Measurements from ENCODE around the gene MAML1.
"Not testable (repeated sequence)": the region's sequence is repeated elsewhere in the genome, so short reads cannot be mapped to it uniquely, and the experiment has no call there.

MAML1 gene

DNA sequence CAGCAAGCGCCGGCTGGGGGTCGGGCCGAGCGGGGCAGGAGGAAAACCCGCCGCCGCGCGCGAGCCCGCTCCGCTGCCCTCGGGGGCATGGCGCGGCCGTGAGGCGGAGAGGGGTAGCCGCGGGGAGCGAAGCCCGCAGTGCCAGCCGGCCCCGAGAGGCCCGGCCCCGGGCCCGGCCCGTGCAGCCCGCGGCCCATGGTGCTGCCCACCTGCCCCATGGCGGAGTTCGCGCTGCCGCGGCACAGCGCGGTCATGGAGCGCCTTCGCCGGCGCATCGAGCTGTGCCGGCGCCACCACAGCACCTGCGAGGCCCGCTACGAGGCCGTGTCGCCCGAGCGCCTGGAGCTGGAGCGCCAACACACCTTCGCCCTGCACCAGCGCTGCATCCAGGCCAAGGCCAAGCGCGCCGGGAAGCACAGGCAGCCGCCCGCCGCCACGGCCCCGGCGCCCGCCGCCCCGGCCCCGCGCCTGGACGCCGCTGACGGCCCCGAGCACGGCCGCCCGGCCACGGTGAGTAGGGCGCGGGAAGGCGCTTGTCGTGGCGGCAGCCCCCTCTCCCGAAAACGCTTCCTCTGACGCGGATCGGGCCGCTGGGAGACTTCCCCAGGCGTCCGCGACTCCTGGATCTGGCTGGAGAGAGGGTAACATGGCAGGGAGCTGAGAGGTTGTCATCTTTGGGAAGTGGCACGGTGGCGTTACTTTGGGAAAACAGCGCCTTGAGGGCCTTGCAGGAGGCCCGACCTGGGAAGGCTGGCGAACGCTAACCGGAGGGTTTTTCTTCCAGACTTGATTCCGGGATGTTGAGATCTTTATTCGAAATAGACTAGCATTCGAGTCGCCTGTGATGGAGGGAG is 523 bp downstream of the MAML1 start:
- DNase-seq (ENCODE audit: low read depth), result peak; percentile 30
- TF ChIP-seq, protein P1, sequence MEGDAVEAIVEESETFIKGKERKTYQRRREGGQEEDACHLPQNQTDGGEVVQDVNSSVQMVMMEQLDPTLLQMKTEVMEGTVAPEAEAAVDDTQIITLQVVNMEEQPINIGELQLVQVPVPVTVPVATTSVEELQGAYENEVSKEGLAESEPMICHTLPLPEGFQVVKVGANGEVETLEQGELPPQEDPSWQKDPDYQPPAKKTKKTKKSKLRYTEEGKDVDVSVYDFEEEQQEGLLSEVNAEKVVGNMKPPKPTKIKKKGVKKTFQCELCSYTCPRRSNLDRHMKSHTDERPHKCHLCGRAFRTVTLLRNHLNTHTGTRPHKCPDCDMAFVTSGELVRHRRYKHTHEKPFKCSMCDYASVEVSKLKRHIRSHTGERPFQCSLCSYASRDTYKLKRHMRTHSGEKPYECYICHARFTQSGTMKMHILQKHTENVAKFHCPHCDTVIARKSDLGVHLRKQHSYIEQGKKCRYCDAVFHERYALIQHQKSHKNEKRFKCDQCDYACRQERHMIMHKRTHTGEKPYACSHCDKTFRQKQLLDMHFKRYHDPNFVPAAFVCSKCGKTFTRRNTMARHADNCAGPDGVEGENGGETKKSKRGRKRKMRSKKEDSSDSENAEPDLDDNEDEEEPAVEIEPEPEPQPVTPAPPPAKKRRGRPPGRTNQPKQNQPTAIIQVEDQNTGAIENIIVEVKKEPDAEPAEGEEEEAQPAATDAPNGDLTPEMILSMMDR (conservative IDR thresholded peaks at IDR 0.05; ENCODE audit: control insufficient read depth, insufficient read depth, low read depth, low read length), result no peak
- peak overlapping the region; percentile 67 for H3K4me3 ChIP-seq (ENCODE audit: control insufficient read depth, low read depth, low read length)

DNA sequence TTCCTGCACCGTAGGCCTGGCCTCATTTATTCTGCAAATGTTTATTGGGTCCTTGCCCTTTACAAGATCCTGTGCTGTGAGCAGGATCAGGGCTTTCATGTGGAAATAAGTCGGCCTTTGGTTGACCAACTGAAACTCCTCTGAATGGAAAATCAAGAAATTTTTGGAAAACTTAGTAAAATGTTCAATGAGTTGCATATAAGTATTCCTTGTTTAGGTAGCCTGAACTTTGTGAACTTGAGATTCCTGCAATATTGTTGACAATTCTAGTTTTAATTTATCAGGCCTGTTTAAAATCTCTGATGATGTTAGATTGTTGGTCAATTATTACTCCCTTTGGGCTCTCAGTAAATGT is 1.1 kb downstream of the MAML1 start:
- peak overlapping the region; percentile 67 for H3K4me3 ChIP-seq (ENCODE audit: control insufficient read depth, low read depth, low read length)
- TF ChIP-seq, protein P1 (conservative IDR thresholded peaks at IDR 0.05; ENCODE audit: control insufficient read depth, insufficient read depth, low read depth, low read length), result no peak
- no peak for DNase-seq (ENCODE audit: low read depth)

DNA sequence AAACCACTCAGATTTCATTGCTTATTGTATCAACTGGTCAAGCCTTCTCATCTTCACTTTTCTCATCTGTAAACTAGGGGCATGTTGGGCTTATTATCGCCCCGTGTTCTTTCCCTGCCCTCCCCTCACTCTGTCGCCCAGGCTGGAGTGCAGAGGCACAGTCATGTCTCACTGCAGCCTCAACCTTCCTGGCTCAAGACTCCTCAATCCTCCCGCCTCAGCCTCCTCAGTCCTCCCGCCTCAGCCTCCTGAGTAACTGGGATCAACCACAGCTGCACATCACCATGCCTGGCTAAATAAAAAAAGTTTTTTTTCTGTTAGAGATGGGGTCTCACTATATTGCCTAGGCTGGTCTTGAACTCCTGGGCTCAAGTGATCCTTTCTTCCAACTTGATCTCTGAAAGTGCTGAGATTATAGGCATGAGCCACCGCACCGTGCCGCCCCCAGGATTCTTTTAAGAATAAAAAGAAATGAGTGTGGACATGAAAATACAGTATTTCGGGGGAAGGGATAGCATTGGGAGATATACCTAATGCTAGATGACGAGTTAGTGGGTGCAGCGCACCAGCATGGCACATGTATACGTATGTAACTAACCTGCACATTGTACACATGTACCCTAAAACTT is 2.0 kb downstream of the MAML1 start:
- no peak for DNase-seq (ENCODE audit: low read depth)
- H3K4me3 ChIP-seq (ENCODE audit: control insufficient read depth, low read depth, low read length), result peak overlapping the region; percentile 67

DNA sequence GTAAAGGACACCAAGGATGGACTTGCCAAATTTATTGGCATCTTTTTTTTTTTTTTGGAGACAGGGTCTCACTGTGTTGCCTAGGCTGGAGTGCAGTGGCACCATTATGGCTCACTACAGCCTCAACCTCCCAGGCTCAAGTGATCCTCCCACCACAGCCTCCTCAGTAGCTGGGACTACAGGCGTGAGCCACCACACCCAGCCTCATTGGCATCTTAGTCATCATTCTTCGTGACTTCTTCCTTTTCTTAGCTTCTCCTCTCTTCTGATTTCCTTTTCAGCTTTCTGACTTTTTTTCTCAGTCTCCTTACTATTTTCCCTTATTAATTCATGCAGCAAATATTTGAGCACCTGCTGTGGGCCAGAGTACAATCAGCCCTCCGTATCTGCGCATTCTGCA is 6.1 kb downstream of the MAML1 start:
- no peak overlapping the region for H3K4me3 ChIP-seq (ENCODE audit: control insufficient read depth, low read depth, low read length)
- TF ChIP-seq, protein P1 (conservative IDR thresholded peaks at IDR 0.05; ENCODE audit: control insufficient read depth, insufficient read depth, low read depth, low read length), result no peak
- no peak for DNase-seq (ENCODE audit: low read depth)

More for the DNA sequence above, 2.0 kb downstream of the MAML1 start:
- TF ChIP-seq, protein P1 (conservative IDR thresholded peaks at IDR 0.05; ENCODE audit: control insufficient read depth, insufficient read depth, low read depth, low read length), result no peak

DNA sequence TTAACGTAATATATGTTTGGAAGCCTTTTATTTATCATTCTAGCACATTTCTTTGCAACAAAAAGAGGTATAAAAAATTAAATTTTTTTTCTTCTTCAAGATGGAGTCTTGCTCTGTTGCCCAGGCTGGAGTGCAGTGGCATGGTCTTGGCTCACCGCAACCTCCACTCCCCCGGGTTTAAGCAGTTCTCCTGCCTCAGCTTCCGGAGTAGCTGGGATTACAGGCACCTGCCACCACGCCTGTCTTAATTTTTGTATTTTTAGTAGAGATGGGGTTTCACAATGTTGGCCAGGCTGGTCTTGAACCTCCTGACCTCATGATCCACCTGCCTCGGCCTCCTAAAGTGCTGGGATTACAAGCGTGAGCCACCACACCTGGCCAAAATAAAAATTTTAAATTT is 11.5 kb downstream of the MAML1 start:
- DNase-seq (ENCODE audit: low read depth); H3K4me3 ChIP-seq (ENCODE audit: control insufficient read depth, low read depth, low read length): not testable (repeated sequence)

DNA sequence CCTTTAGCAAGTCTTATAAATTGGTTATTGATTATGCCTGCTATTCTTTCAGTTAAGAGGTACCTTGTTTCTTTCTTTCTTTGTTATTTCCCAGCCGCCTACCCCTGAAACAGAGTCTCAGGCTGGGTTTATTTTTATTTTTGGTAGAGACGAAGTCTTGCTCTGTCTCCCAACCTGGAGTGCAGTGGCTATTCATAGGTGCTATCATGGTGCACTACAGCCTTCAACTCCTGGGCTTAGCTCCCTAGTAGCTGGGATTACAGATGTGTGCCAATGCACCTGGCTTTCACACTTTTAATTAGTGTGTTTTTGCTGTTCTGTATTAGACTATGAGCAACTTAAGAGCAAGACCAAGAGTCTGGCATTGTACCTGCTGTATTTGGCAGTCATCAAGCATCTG is 14.2 kb downstream of the MAML1 start:
- no peak overlapping the region for H3K4me3 ChIP-seq (ENCODE audit: control insufficient read depth, low read depth, low read length)
- TF ChIP-seq, protein P1 (conservative IDR thresholded peaks at IDR 0.05; ENCODE audit: control insufficient read depth, insufficient read depth, low read depth, low read length), result no peak
- DNase-seq (ENCODE audit: low read depth), result no peak

DNA sequence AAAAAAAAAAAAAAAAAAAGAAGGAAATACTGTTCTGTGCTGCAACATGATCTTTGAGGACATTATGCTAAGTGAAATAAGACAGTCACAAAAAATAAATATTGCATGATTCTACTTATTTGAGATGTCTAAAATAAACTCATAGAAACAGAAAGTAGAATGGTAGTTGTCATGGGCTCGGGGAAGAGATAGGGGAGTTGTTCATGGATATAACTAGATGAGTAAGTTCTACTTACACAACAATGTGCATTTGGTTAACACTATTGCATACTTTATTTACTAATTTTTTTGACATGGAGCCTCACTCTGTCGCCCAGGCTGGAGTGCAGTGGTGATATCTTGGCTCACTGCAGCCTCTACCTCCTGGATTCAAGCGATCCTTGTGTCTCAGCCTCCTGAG is 15.2 kb downstream of the MAML1 start:
- no peak overlapping the region for H3K4me3 ChIP-seq (ENCODE audit: control insufficient read depth, low read depth, low read length)
- TF ChIP-seq, protein P1 (conservative IDR thresholded peaks at IDR 0.05; ENCODE audit: control insufficient read depth, insufficient read depth, low read depth, low read length), result no peak
- DNase-seq (ENCODE audit: low read depth), result no peak

Measured in fibroblast of mammary gland (primary cell).